IMR-90 (cell line): ENCODE results near the gene SMIM9. TPM values are rescaled to one million over a fixed set of nuclear protein-coding genes. Genes with fewer than 3 reads are reported as not detected.

Experiments
- ATAC-seq: fragments of 200-7000 bp; cut with Tn5 transposase; 2 replicates; pipeline ENCODE4 v1.9.1; 2020; ENCODE audit warnings: low read depth, mild to moderate bottlenecking, moderate library complexity
- BruUV-seq: library from RNA; stranded (reverse); fragments of 400-500 nt; replicated peaks from 2 replicates; lab custom pipeline; 2021; lab: Mats Ljungman, UMichigan
- CTCF ChIA-PET: fragments of 300-600 bp; formaldehyde crosslinking; extraction: SDS; loops from one replicate; lab custom pipeline; 2021; ENCODE audit warnings: antibody characterized with exemption; lab: Yijun Ruan, JAX
- POLR2A ChIA-PET: fragments of 300-600 bp; sonication (Branson Sonifier 250); formaldehyde crosslinking; loops from one replicate; lab custom pipeline; 2022; ENCODE audit warnings: antibody characterized with exemption; ENCODE audit not compliant: unreplicated experiment; lab: Charles Lee
- DNase-seq: peaks from one replicate; pipeline ENCODE4 v3.0.0; 2013
- H2AFZ ChIP-seq: replicated peaks from 2 replicates; pipeline ENCODE3; 2013; ENCODE audit warnings: low read length, mild to moderate bottlenecking; ENCODE audit not compliant: poor library complexity
- H2AK5ac ChIP-seq: 2 replicates; pipeline ENCODE4 v1.6.1; 2013; ENCODE audit warnings: low read depth, low read length, inconsistent platforms
- H2AK9ac ChIP-seq: replicated peaks from 2 replicates; pipeline ENCODE3; 2013; ENCODE audit warnings: mild to moderate bottlenecking, low read depth, low read length, moderate library complexity; ENCODE audit not compliant: poor library complexity
- H2BK120ac ChIP-seq: 2 replicates; pipeline ENCODE4 v1.6.1; 2013; ENCODE audit warnings: low read depth, low read length, inconsistent platforms
- H2BK15ac ChIP-seq: 3 replicates; pipeline ENCODE4 v1.6.1; 2013; ENCODE audit warnings: low read depth, low read length, inconsistent platforms
- H2BK20ac ChIP-seq: 2 replicates; pipeline ENCODE4 v1.6.1; 2013; ENCODE audit warnings: low read depth, mild to moderate bottlenecking, inconsistent platforms, low read length, moderate library complexity
- H2BK5ac ChIP-seq: 2 replicates; pipeline ENCODE4 v1.6.1; 2013; ENCODE audit warnings: mild to moderate bottlenecking, low read depth, low read length, inconsistent platforms; ENCODE audit not compliant: poor library complexity, severe bottlenecking
- H3K14ac ChIP-seq: replicated peaks from 2 replicates; pipeline ENCODE4 v1.6.1; 2013; ENCODE audit warnings: low read depth, low read length, inconsistent platforms
- H3K18ac ChIP-seq: 2 replicates; pipeline ENCODE4 v1.6.1; 2013; ENCODE audit warnings: low read depth, low read length, control low read depth
- H3K23ac ChIP-seq: 2 replicates; pipeline ENCODE4 v1.6.1; 2013; ENCODE audit warnings: low read depth, low read length, inconsistent platforms
- H3K27ac ChIP-seq: 2 replicates; pipeline ENCODE4 v1.5.1; 2013; ENCODE audit warnings: mild to moderate bottlenecking, control low read depth, low read length; ENCODE audit not compliant: insufficient read depth
- H3K27me3 ChIP-seq: 2 replicates; pipeline ENCODE4 v1.6.1; 2013; ENCODE audit warnings: low read length; ENCODE audit not compliant: control insufficient read depth, insufficient read depth
- H3K36me3 ChIP-seq: 2 replicates; pipeline ENCODE4 v1.6.1; 2013; ENCODE audit warnings: low read length, mixed read lengths; ENCODE audit not compliant: control insufficient read depth, insufficient read depth
- H3K4ac ChIP-seq: 2 replicates; pipeline ENCODE4 v1.6.1; 2013; ENCODE audit warnings: low read depth, low read length, inconsistent platforms
- H3K4me1 ChIP-seq: 2 replicates; pipeline ENCODE4 v1.6.1; 2013; ENCODE audit warnings: low read length, mixed read lengths; ENCODE audit not compliant: control insufficient read depth, insufficient read depth
- H3K4me2 ChIP-seq: 2 replicates; pipeline ENCODE4 v1.6.1; 2013; ENCODE audit warnings: low read depth, mild to moderate bottlenecking, control low read depth, low read length, moderate library complexity
- H3K4me3 ChIP-seq: 2 replicates; pipeline ENCODE4 v1.5.1; 2013; ENCODE audit warnings: low read depth, mild to moderate bottlenecking, control low read depth, low read length, moderate library complexity; ENCODE audit not compliant: insufficient read depth
- H3K56ac ChIP-seq: 2 replicates; pipeline ENCODE4 v1.6.1; 2013; ENCODE audit warnings: low read length, inconsistent platforms; ENCODE audit not compliant: insufficient read depth; ENCODE audit errors: extremely low read depth
- H3K79me1 ChIP-seq, 2 experiments: 2 replicates each; pipeline ENCODE4 v1.6.1; 2013; ENCODE audit warnings: low read length in 2 of 2, inconsistent platforms in 1 of 2, low read depth in 1 of 2
- H3K9ac ChIP-seq: 2 replicates; pipeline ENCODE4 v1.6.1; 2013; ENCODE audit warnings: low read depth, low read length, control low read depth
- H3K9me1 ChIP-seq: 2 replicates; pipeline ENCODE4 v1.6.1; 2013; ENCODE audit warnings: low read length, inconsistent platforms; ENCODE audit not compliant: insufficient read depth
- H3K9me3 ChIP-seq: 2 replicates; pipeline ENCODE4 v1.6.1; 2013; ENCODE audit warnings: low read length; ENCODE audit not compliant: control insufficient read depth, insufficient read depth
- H4K20me1 ChIP-seq: 2 replicates; pipeline ENCODE4 v1.6.1; 2013; ENCODE audit warnings: low read length, inconsistent platforms; ENCODE audit not compliant: insufficient read depth
- H4K5ac ChIP-seq: 2 replicates; pipeline ENCODE4 v1.6.1; 2013; ENCODE audit warnings: mild to moderate bottlenecking, low read depth, low read length, control low read depth
- H4K8ac ChIP-seq, 2 experiments: 2 replicates each; pipeline ENCODE4 v1.6.1; 2013; ENCODE audit warnings: low read depth in 2 of 2, low read length in 2 of 2, control low read depth in 1 of 2, inconsistent platforms in 1 of 2
- H4K91ac ChIP-seq: 2 replicates; pipeline ENCODE4 v1.6.1; 2013; ENCODE audit warnings: low read depth, low read length, inconsistent platforms; ENCODE audit not compliant: insufficient read depth
- NFE2L2 ChIP-seq: fragments of 150-350 bp; IDR thresholded peaks from 2 replicates; pipeline ENCODE4 v1.6.1; 2016; ENCODE audit warnings: low read depth, mild to moderate bottlenecking, low read length
- RAD21 ChIP-seq: IDR thresholded peaks from 2 replicates; pipeline ENCODE4 v1.6.1; 2012; ENCODE audit warnings: low read length, improper control_type of control experiment
- SMC3 ChIP-seq: fragments of 150-350 bp; IDR thresholded peaks from 2 replicates; pipeline ENCODE4 v1.6.1; 2016; ENCODE audit warnings: low read depth, mild to moderate bottlenecking, antibody characterized with exemption, low read length, moderate library complexity
- WGBS, 2 experiments: methylation state at CpG; one replicate each; pipeline versions ENCODE4 v1.1.5 to v1.1.7; 2013; ENCODE audit warnings: missing lambda C conversion rate in 2 of 2; ENCODE audit not compliant: insufficient read length in 1 of 2; ENCODE audit errors: extremely low coverage in 2 of 2; 5-methylcytosine and 5-hydroxymethylcytosine counted together
- dilution Hi-C: fragments of 300-500 bp; cut with HindIII; formaldehyde crosslinking; loops from one replicate; pipeline ENCODE4 v1.14.3; 2018; ENCODE audit warnings: low sequenced_read_pairs; ENCODE audit not compliant: unreplicated experiment
- in situ Hi-C: fragments of 300-500 bp; cut with MboI; formaldehyde crosslinking; loops from 3 replicates; pipeline ENCODE4 v1.14.3; 2019; ENCODE audit warnings: low sequenced_read_pairs, inconsistent platforms, mixed read lengths
- intact Hi-C: fragments of 100-400 bp; cut with micrococcal nuclease; formaldehyde crosslinking; loops from 2 replicates; pipeline ENCODE4 v1.10.0; 2022
- polyA plus RNA-seq, 3 experiments: library from polyadenylated mRNA; depleted of rRNA; stranded (reverse); fragments of >200 nt; gene quantifications; 2 replicates each; pipeline ENCODE4 v1.2.3, GENCODE V29; 2012; ENCODE audit warnings: low replicate concordance in 1 of 3
- total RNA-seq: library from RNA; depleted of rRNA; stranded (reverse); fragments of >200 nt; gene quantifications from 2 replicates; pipeline ENCODE4 v1.2.3, GENCODE V29; 2012
- TF ChIP-seq, protein P1 (sequence below): conservative IDR thresholded peaks from 2 replicates; pipeline ENCODE4 v1.5.1; 2012; ENCODE audit warnings: mild to moderate bottlenecking, low read depth, low read length, improper control_type of control experiment

SMIM9 gene
- total and polyA plus RNA-seq, 2 of the 4 experiments (the other 2 are of a cell fraction): not detected

DNA sequence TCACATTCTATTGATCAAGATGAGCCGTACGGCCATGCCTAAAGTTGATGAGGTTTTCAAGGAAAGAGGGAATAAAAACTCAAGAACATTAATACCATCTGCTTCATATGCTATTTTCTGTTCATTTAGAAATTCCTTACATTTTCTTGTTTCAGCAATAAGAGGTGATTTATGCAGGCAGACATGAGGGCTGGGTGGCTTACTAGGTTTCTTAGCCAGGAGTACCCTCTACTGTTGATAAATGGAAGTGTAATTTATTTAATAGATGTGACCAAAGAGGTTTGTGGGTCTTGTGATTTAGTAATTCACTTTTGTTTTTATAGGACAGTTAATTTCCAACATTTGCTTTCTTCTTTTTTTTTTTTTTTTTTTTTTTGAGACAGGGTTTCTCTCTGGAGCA, 6.4 kb upstream of the SMIM9 start:
- dilution Hi-C loops: no loop called here

More for the DNA sequence above, 6.4 kb upstream of the SMIM9 start:
- H3K9me3 ChIP-seq: no peaks in the 10 kb centered on the region
- no peaks in the 10 kb centered on the region for H3K27me3 ChIP-seq
- no peak overlapping the region for H2BK120ac ChIP-seq
- no peak overlapping the region for H3K9ac ChIP-seq
- H3K18ac ChIP-seq: no peak overlapping the region
- no peaks in the 10 kb centered on the region for H4K20me1 ChIP-seq
- ATAC-seq: peak; percentile 74
- no peak overlapping the region for H3K27ac ChIP-seq
- DNase-seq: peak; percentile 70
- no peak overlapping the region for H3K14ac ChIP-seq
- H3K4ac ChIP-seq: no peak overlapping the region
- no peak overlapping the region for H2AFZ ChIP-seq
- no peak overlapping the region for H3K56ac ChIP-seq
- H2BK20ac ChIP-seq: no peak overlapping the region
- intact Hi-C loops: loop anchor here (1.0 to 2.0 kb wide), 2 partner anchors 62 to 93 kb away; no protein-coding TSS in a partner anchor
- no peak overlapping the region for H3K4me3 ChIP-seq
- H4K8ac ChIP-seq: no peak overlapping the region
- no peak overlapping the region for H2BK15ac ChIP-seq
- POLR2A ChIA-PET: no interaction called here
- H3K79me1 ChIP-seq: no peaks in the 10 kb centered on the region
- H3K4me2 ChIP-seq: no peak overlapping the region
- H3K4me1 ChIP-seq: no peaks in the 10 kb centered on the region
- in situ Hi-C loops: no loop called here
- TF ChIP-seq SMC3 (peak; percentile 68), RAD21 (peak; percentile 84), NFE2L2 (no peak)
- TF ChIP-seq, protein P1, sequence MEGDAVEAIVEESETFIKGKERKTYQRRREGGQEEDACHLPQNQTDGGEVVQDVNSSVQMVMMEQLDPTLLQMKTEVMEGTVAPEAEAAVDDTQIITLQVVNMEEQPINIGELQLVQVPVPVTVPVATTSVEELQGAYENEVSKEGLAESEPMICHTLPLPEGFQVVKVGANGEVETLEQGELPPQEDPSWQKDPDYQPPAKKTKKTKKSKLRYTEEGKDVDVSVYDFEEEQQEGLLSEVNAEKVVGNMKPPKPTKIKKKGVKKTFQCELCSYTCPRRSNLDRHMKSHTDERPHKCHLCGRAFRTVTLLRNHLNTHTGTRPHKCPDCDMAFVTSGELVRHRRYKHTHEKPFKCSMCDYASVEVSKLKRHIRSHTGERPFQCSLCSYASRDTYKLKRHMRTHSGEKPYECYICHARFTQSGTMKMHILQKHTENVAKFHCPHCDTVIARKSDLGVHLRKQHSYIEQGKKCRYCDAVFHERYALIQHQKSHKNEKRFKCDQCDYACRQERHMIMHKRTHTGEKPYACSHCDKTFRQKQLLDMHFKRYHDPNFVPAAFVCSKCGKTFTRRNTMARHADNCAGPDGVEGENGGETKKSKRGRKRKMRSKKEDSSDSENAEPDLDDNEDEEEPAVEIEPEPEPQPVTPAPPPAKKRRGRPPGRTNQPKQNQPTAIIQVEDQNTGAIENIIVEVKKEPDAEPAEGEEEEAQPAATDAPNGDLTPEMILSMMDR: peak; percentile 75
- WGBS, 2 experiments: no CpG with 5 or more reads among the region's 2 CpGs
- no peak overlapping the region for H4K5ac ChIP-seq
- H3K23ac ChIP-seq: no peak overlapping the region
- no peak overlapping the region for H2AK5ac ChIP-seq
- H4K91ac ChIP-seq: no peak overlapping the region; the same call in 1 of the 2 replicates
- H3K36me3 ChIP-seq: no peaks in the 10 kb centered on the region
- no TSS peak for BruUV-seq
- H3K9me1 ChIP-seq: no peaks in the 10 kb centered on the region
- H2AK9ac ChIP-seq: no peak overlapping the region
- CTCF ChIA-PET: interaction anchor here (1.0 kb wide), 1 partner anchor 77 kb away, joined by 3 read pairs; no protein-coding TSS in a partner anchor
- H2BK5ac ChIP-seq: no peak overlapping the region
